Erythroblast (primary cell): ENCODE data around the gene SELENOP.

Experiments
- GATA1 ChIP-seq: IDR thresholded peaks from 2 replicates; pipeline ENCODE4 v1.6.1; 2011; ENCODE audit warnings: low read depth, mild to moderate bottlenecking, control low read depth, low read length, moderate library complexity
- POLR2A ChIP-seq: IDR thresholded peaks from 2 replicates; pipeline ENCODE4 v1.6.1; 2011; ENCODE audit warnings: mild to moderate bottlenecking, low read length

DNA sequence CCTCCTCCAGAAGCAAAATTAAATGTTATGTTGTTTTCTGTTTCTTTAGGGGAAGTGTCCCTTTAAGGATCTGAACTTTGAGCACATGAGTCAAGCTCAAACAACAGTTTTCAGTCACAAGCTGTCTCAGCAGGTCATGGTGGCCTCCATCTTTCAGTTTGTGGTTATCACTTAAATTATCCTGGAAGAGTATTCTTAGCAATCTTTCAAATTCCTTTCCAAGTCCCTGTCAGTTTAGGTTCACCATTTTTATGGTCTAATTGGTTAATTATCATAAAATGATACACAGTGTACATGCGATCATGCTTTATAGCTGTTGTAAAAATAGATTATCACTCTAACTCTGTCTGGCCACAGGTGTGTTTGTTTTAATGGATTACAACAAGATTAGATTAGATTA lies 43.1 kb upstream of the SELENOP start:
- TF ChIP-seq GATA1 (no peak), POLR2A (no peak)
